HepG2 (cell line): ENCODE measurements around the gene ABHD15. TPM values are rescaled to one million over a fixed set of nuclear protein-coding genes. Genes with fewer than 3 reads are reported as not detected.
A peak's percentile ranks its signal among the peaks of the same experiment; 100 is the strongest.

ENCODE experiments used
- AKNA ChIP-seq: sonication (generic); formaldehyde crosslinking; IDR thresholded peaks from 2 replicates; pipeline ENCODE4 v1.4.0; 2020; ENCODE audit warnings: missing genetic modification reagents, borderline replicate concordance
- ARNT ChIP-seq: fragments of 450-650 bp; IDR thresholded peaks from 2 replicates; pipeline ENCODE4 v1.6.1; 2017
- BRF2 ChIP-seq: sonication (generic); formaldehyde crosslinking; IDR thresholded peaks from 2 replicates; pipeline ENCODE4 v1.8.1; 2022; ENCODE audit warnings: mild to moderate bottlenecking, missing genetic modification reagents
- CEBPB ChIP-seq: IDR thresholded peaks from 2 replicates; pipeline ENCODE4 v1.6.1; 2011; ENCODE audit warnings: low read depth, low read length, improper control_type of control experiment, borderline replicate concordance
- CREBL2 ChIP-seq: sonication (generic); formaldehyde crosslinking; IDR thresholded peaks from 2 replicates; pipeline ENCODE4 v1.8.1; 2023; ENCODE audit warnings: missing genetic modification reagents, mild to moderate bottlenecking, borderline replicate concordance
- EP300 ChIP-seq, 3 experiments: sonication (generic) in 1 of 3; formaldehyde crosslinking in 1 of 3; IDR thresholded peaks; 2 replicates each; pipeline versions ENCODE4 v1.5.1 to v1.6.1; 2011 to 2020; ENCODE audit warnings: low read depth in 2 of 3, low read length in 2 of 3, borderline replicate concordance in 1 of 3, improper control_type of control experiment in 1 of 3, mild to moderate bottlenecking in 1 of 3, missing genetic modification reagents in 1 of 3, moderate library complexity in 1 of 3
- ETV5 ChIP-seq: IDR thresholded peaks from 2 replicates; pipeline ENCODE4 v1.6.1; 2018; ENCODE audit warnings: missing biosample characterization, missing genetic modification reagents, inconsistent platforms, borderline replicate concordance
- FOXA3 ChIP-seq: IDR thresholded peaks from 2 replicates; pipeline ENCODE4 v1.6.1; 2016; ENCODE audit warnings: missing genetic modification reagents, missing compliant biosample characterization
- FOXC1 ChIP-seq: sonication (generic); formaldehyde crosslinking; IDR thresholded peaks from 2 replicates; pipeline ENCODE4 v1.8.0; 2022; ENCODE audit warnings: mild to moderate bottlenecking, missing genetic modification reagents, borderline replicate concordance
- HNRNPL ChIP-seq: fragments of 200-400 bp; formaldehyde crosslinking; IDR thresholded peaks from 2 replicates; pipeline ENCODE4 v1.6.1; 2017; ENCODE audit warnings: mild to moderate bottlenecking, low read depth, low read length
- KLF13 ChIP-seq: sonication (generic); formaldehyde crosslinking; IDR thresholded peaks from 2 replicates; pipeline ENCODE4 v1.4.0; 2020; ENCODE audit warnings: mild to moderate bottlenecking, missing genetic modification reagents
- MAFG ChIP-seq: sonication (generic); formaldehyde crosslinking; IDR thresholded peaks from 2 replicates; pipeline ENCODE4 v1.5.1; 2020; ENCODE audit warnings: mild to moderate bottlenecking, missing genetic modification reagents
- MBNL3 ChIP-seq: fragments of 250-450 bp; sonication (Bioruptor Pico); conservative IDR thresholded peaks from 2 replicates; pipeline ENCODE4 v1.8.0; 2022; ENCODE audit warnings: mild to moderate bottlenecking, inconsistent platforms
- NCOA1 ChIP-seq: sonication (generic); formaldehyde crosslinking; IDR thresholded peaks from 2 replicates; pipeline ENCODE4 v1.9.0; 2021; ENCODE audit warnings: missing genetic modification reagents
- NFATC3 ChIP-seq: sonication (generic); formaldehyde crosslinking; IDR thresholded peaks from 2 replicates; pipeline ENCODE4 v1.5.1; 2020; ENCODE audit warnings: mild to moderate bottlenecking, missing genetic modification reagents
- NR1H2 ChIP-seq: sonication (generic); formaldehyde crosslinking; IDR thresholded peaks from 2 replicates; pipeline ENCODE4 v1.8.1; 2022; ENCODE audit warnings: low read depth, missing genetic modification reagents, borderline replicate concordance
- RARG ChIP-seq: sonication (generic); formaldehyde crosslinking; IDR thresholded peaks from 2 replicates; pipeline ENCODE4 v1.4.0; 2020; ENCODE audit warnings: low read depth, mild to moderate bottlenecking, missing genetic modification reagents
- SALL2 ChIP-seq: sonication (generic); formaldehyde crosslinking; IDR thresholded peaks from 2 replicates; pipeline ENCODE4 v1.8.1; 2023; ENCODE audit warnings: mild to moderate bottlenecking, missing genetic modification reagents, inconsistent platforms
- ZFP36L2 ChIP-seq: sonication (generic); formaldehyde crosslinking; IDR thresholded peaks from 2 replicates; pipeline ENCODE4 v1.4.0; 2020; ENCODE audit warnings: missing genetic modification reagents
- ZFY ChIP-seq: sonication (generic); formaldehyde crosslinking; IDR thresholded peaks from 2 replicates; pipeline ENCODE4 v1.4.0; 2020; ENCODE audit warnings: missing genetic modification reagents
- ZFYVE20 ChIP-seq: sonication (generic); formaldehyde crosslinking; IDR thresholded peaks from 2 replicates; pipeline ENCODE4 v1.8.0; 2023; ENCODE audit warnings: low read depth, mild to moderate bottlenecking, moderate library complexity, missing genetic modification reagents, borderline replicate concordance
- ZNF484 ChIP-seq: sonication (generic); formaldehyde crosslinking; IDR thresholded peaks from 2 replicates; pipeline ENCODE4 v1.5.1; 2020; ENCODE audit warnings: mild to moderate bottlenecking, low read depth, missing genetic modification reagents, borderline replicate concordance
- ZNF556 ChIP-seq: sonication (generic); formaldehyde crosslinking; IDR thresholded peaks from 2 replicates; pipeline ENCODE4 v1.4.0; 2020; ENCODE audit warnings: mild to moderate bottlenecking, missing genetic modification reagents, borderline replicate concordance
- ZNF850 ChIP-seq: sonication (generic); formaldehyde crosslinking; conservative IDR thresholded peaks from 2 replicates; pipeline ENCODE4 v1.9.0; 2021; ENCODE audit warnings: mild to moderate bottlenecking, missing genetic modification reagents
- ZSCAN20 ChIP-seq: sonication (generic); formaldehyde crosslinking; IDR thresholded peaks from 2 replicates; pipeline ENCODE4 v1.4.0; 2020; ENCODE audit warnings: missing genetic modification reagents, mild to moderate bottlenecking, borderline replicate concordance
- polyA plus RNA-seq, 8 experiments: library from polyadenylated mRNA; depleted of rRNA in 3 of 8; stranded (reverse) in 7 of 8; unstranded in 1 of 8; fragments of >200 nt; fragmentation: Illumina TruSeq in 4 of 8; extraction: Trizol in 4 of 8; gene quantifications; 2 replicates each; pipeline versions ENCODE4 v1.2.1 to v1.2.3, GENCODE V29; 2011 to 2016; ENCODE audit warnings: low read depth in 4 of 8, missing spikeins in 1 of 8, mixed read lengths in 1 of 8; ENCODE audit not compliant: insufficient read depth in 1 of 8
- total RNA-seq, 5 experiments: library from RNA; depleted of rRNA; stranded (reverse); fragments of >200 nt; fragmentation: Illumina TruSeq; extraction: Trizol; gene quantifications; 2 replicates each; pipeline ENCODE4 v1.2.3, GENCODE V29; 2016; ENCODE audit warnings: low read depth in 1 of 5

Gene ABHD15
- total and polyA plus RNA-seq, 2 of the 13 experiments (the other 11 are each of a cell fraction or from before 2014, with no cell fraction given) = 2.4 to 7.7 TPM

GRCh38 chr17:29590411-29591145 is 23.7 kb upstream of the ABHD15 start (continued):
- TF ChIP-seq AKNA (CRISPR knock-in tag) (peak; percentile 49; the same call in 1 of the 2 replicates), BRF2 (CRISPR knock-in tag) (no peak), ZNF850 (CRISPR knock-in tag) (no peak), MAFG (CRISPR knock-in tag) (no peak), EP300 (IDR thresholded peaks at IDR 0.05; ENCODE audit: low read depth in 2 of 2, low read length in 2 of 2) (no peak), EP300 (CRISPR knock-in tag; IDR thresholded peaks at IDR 0.05; ENCODE audit: borderline replicate concordance) (no peak), ZNF556 (no peak), FOXC1 (CRISPR knock-in tag) (no peak), RARG (CRISPR knock-in tag) (no peak), FOXA3 (CRISPR knock-in tag) (0 out of 2 replicates have a peak, but pooled peaks have one; percentile 2), NR1H2 (CRISPR knock-in tag) (no peak; the same call in 1 of the 2 replicates), ZFYVE20 (CRISPR knock-in tag) (no peak), ETV5 (CRISPR knock-in tag) (no peak), NFATC3 (CRISPR knock-in tag) (no peak), HNRNPL (no peak; the same call in 1 of the 2 replicates), ARNT (no peak), CREBL2 (CRISPR knock-in tag) (no peak), ZNF484 (CRISPR knock-in tag) (no peak), ZFP36L2 (CRISPR knock-in tag) (no peak), MBNL3 (CRISPR knock-in tag) (no peak), ZFY (peak; percentile 5; the same call in 1 of the 2 replicates), CEBPB (no peak), ZSCAN20 (no peak), SALL2 (CRISPR knock-in tag) (peak; percentile 29; the same call in 1 of the 2 replicates), NCOA1 (CRISPR knock-in tag) (no peak), KLF13 (CRISPR knock-in tag) (no peak)
